Measurements from ENCODE around the gene HNRNPK.

HNRNPK gene

GRCh38 chr9:84007662-84008061 is 27.6 kb upstream of the HNRNPK start:
- no peak overlapping the region for H3K4me3 ChIP-seq (ENCODE audit: insufficient read depth, low read length, poor library complexity, severe bottlenecking)

GRCh38 chr9:84003246-84003645 is 23.2 kb upstream of the HNRNPK start:
- Histone ChIP-seq H3K36me3 (ENCODE audit: low read length) (peaks cover 51% of the 10 kb centered on the region), H3F3A (ENCODE audit: insufficient read depth) (peaks cover 6% of the 10 kb centered on the region; the same call in 1 of the 2 replicates)

More at GRCh38 chr9:84007662-84008061, 27.6 kb upstream of the HNRNPK start:
- no peak overlapping the region for H3K4me2 ChIP-seq (ENCODE audit: low read depth, low read length, poor library complexity, severe bottlenecking)
- H3K36me3 ChIP-seq (ENCODE audit: low read length), result peaks cover 18% of the 10 kb centered on the region; the same call in 1 of the 2 replicates
- no peak overlapping the region for H3K9ac ChIP-seq (ENCODE audit: low read length)
- no peak overlapping the region for H3K27ac ChIP-seq (ENCODE audit: low read depth, low read length)
- H3K27me3 ChIP-seq (ENCODE audit: low read length), result no peaks in the 10 kb centered on the region
- peaks cover 6% of the 10 kb centered on the region; the same call in 1 of the 2 replicates for H4K20me1 ChIP-seq (ENCODE audit: low read depth, low read length)
- peaks cover 8% of the 10 kb centered on the region; the same call in 1 of the 2 replicates for H3F3A ChIP-seq (ENCODE audit: insufficient read depth)
- no peaks in the 10 kb centered on the region for H3K9me2 ChIP-seq (replicated peaks; ENCODE audit: insufficient read depth, low read length)
- no peak overlapping the region for H2AFZ ChIP-seq (ENCODE audit: low read depth, low read length, severe bottlenecking)
- H3K79me2 ChIP-seq (ENCODE audit: insufficient read depth, low read length), result no peaks in the 10 kb centered on the region
- H3K9me3 ChIP-seq (ENCODE audit: insufficient read depth, low read length), result no peaks in the 10 kb centered on the region
- TF ChIP-seq CTCF (IDR thresholded peaks at IDR 0.05; ENCODE audit: insufficient read depth, low read length, poor library complexity, severe bottlenecking), result no peak
- no peak for TF ChIP-seq EZH2phosphoT487 (conservative IDR thresholded peaks at IDR 0.05; ENCODE audit: low read length)

GRCh38 chr9:84002344-84002743 is 22.3 kb upstream of the HNRNPK start:
- Histone ChIP-seq H3K4me2 (ENCODE audit: low read depth, low read length, poor library complexity, severe bottlenecking) (no peak overlapping the region), H3K27me3 (ENCODE audit: low read length) (no peaks in the 10 kb centered on the region), H2AFZ (ENCODE audit: low read depth, low read length, severe bottlenecking) (no peak overlapping the region), H4K20me1 (ENCODE audit: low read depth, low read length) (peaks cover 10% of the 10 kb centered on the region; the same call in 1 of the 2 replicates), H3K9ac (ENCODE audit: low read length) (no peak overlapping the region), H3K79me2 (ENCODE audit: insufficient read depth, low read length) (peaks cover 14% of the 10 kb centered on the region), H3K4me3 (ENCODE audit: insufficient read depth, low read length, poor library complexity, severe bottlenecking) (no peak overlapping the region), H3K27ac (ENCODE audit: low read depth, low read length) (no peak overlapping the region), H3F3A (ENCODE audit: insufficient read depth) (peaks cover 6% of the 10 kb centered on the region; the same call in 1 of the 2 replicates), H3K9me3 (ENCODE audit: insufficient read depth, low read length) (no peaks in the 10 kb centered on the region), H3K36me3 (ENCODE audit: low read length) (peaks cover 48% of the 10 kb centered on the region), H3K9me2 (replicated peaks; ENCODE audit: insufficient read depth, low read length) (no peaks in the 10 kb centered on the region)
- TF ChIP-seq CTCF (IDR thresholded peaks at IDR 0.05; ENCODE audit: insufficient read depth, low read length, poor library complexity, severe bottlenecking), result no peak
- TF ChIP-seq EZH2phosphoT487 (conservative IDR thresholded peaks at IDR 0.05; ENCODE audit: low read length), result no peak

More at GRCh38 chr9:84003246-84003645, 23.2 kb upstream of the HNRNPK start:
- Histone ChIP-seq H3K4me3 (ENCODE audit: insufficient read depth, low read length, poor library complexity, severe bottlenecking) (no peak overlapping the region), H3K79me2 (ENCODE audit: insufficient read depth, low read length) (peaks cover 5% of the 10 kb centered on the region), H3K9ac (ENCODE audit: low read length) (no peak overlapping the region), H3K9me3 (ENCODE audit: insufficient read depth, low read length) (no peaks in the 10 kb centered on the region), H3K27ac (ENCODE audit: low read depth, low read length) (no peak overlapping the region), H2AFZ (ENCODE audit: low read depth, low read length, severe bottlenecking) (no peak overlapping the region), H3K9me2 (replicated peaks; ENCODE audit: insufficient read depth, low read length) (no peaks in the 10 kb centered on the region), H4K20me1 (ENCODE audit: low read depth, low read length) (peaks cover 9% of the 10 kb centered on the region; the same call in 1 of the 2 replicates), H3K27me3 (ENCODE audit: low read length) (no peaks in the 10 kb centered on the region), H3K4me2 (ENCODE audit: low read depth, low read length, poor library complexity, severe bottlenecking) (no peak overlapping the region)
- no peak for TF ChIP-seq EZH2phosphoT487 (conservative IDR thresholded peaks at IDR 0.05; ENCODE audit: low read length)
- TF ChIP-seq CTCF (IDR thresholded peaks at IDR 0.05; ENCODE audit: insufficient read depth, low read length, poor library complexity, severe bottlenecking), result no peak

All from SU-DHL-6 (cell line).